Activated T-cell treated with anti-CD3 and anti-CD28 coated beads, Interleukin-2, amount 50 U/mL, for 1 hour (primary cell): ENCODE results near the gene GLIS1.
"Not testable (repeated sequence)": the region's sequence is repeated elsewhere in the genome, so short reads cannot be mapped to it uniquely, and the experiment has no call there.

ENCODE experiments used
- DNase-seq: peaks from one replicate; pipeline ENCODE4 v3.0.0-alpha.2; 2020

The GLIS1 gene

GRCh38 chr1:53651356-53651755 is 87.6 kb downstream of the GLIS1 start:
- no peak for DNase-seq

DNA sequence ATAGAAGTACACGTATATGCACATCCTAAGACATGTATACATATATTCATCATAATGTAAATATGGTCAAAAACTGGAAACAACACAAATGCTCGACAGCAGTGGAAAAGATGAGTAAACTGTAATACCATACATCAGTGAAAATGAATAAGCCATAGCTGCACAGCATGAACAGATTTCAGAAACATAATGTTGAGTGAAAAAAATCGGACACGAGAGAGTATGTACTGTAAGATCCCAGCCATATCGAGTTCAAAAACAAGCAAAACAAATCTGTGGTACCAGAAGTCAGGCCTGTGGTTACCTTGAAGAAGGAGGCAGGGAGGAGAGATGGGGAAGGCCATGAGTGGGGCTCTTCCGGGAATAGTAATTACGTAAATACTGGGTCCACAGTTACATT is 90.4 kb downstream of the GLIS1 start:
- no peak for DNase-seq

DNA sequence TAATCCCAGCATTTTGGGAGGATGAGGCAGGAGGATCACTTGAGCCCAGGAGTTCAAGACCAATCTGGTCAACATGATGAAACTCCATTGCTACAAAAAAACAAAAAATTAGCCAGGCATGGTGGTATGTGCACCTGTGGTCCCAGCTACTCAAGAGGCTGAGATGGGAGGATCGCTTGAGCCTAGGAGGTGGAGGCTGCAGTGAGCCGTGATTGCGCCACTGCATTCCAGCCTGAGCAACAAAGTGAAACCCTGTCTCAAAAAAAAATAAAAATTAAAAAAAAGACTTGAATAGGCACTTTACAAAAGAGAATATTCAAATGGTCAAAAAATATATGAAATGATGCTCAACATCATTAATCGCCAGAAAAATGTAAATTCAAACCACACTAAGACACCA is 91.0 kb downstream of the GLIS1 start:
- not testable (repeated sequence) for DNase-seq

- DNase-seq: no peak
These were observed 92.2 kb downstream of the GLIS1 start for GRCh38 chr1:53646732-53647131.

GRCh38 chr1:53645690-53646078 is 93.3 kb downstream of the GLIS1 start:
- DNase-seq: no peak

DNA sequence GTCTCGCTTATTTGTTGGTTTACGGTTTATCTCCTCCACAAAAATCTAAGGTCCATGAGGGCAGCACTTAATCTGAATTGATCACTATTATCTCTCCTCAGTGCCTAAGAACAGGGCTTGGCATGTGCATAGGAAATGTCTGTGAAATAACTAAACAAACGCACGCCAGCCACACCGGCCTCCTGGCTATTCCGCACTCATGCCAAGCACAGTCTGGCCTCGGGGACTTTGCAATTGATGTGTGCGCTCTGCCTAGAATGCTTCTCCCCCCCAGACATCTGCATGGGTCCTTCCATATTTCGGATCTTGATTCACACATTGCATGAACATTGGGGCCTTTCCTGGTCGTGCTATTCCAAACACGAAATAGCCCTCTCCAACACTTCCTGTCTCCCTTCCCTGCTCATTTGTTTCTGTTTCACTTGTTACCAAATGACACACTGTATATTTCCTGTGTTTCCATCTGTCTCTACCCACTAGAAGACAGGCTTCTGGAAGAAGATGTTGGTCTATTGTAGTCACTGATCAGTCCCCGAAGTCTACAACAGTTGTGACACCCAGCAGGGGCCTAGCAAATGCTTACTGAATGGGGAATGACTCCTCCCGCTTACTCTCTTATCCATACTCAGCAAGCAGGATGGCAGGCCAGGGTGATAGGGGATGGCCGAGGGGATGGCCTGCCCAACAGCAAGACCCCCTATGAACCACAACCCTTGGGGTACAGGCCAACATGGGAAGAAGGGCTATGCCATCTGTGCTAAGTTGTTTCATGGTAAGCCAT is 93.9 kb downstream of the GLIS1 start:
- no peak for DNase-seq

DNA sequence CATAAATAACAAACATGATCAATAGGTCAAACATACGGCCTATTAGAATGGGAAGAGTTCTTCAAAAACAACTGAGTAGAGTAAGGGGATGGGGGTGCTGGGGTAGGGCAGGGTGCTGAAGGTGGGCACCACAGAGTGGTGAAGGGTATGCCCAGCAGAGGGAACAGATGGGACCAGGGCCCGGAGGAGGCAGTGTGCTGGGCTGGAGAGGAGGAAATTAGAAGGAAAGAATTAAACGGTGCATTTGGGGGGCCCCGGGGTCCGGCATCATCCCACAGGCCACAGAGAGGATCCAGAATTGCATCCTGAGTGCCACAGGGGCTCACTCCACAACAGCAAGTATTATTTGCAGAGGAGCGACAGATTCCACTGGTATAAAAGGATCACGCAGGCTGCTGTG is 94.5 kb downstream of the GLIS1 start:
- no peak for DNase-seq

- no peak for DNase-seq
These were observed 95.0 kb downstream of the GLIS1 start for GRCh38 chr1:53643881-53644390.

- DNase-seq: no peak
These were observed 95.7 kb downstream of the GLIS1 start for GRCh38 chr1:53643041-53643880.

DNA sequence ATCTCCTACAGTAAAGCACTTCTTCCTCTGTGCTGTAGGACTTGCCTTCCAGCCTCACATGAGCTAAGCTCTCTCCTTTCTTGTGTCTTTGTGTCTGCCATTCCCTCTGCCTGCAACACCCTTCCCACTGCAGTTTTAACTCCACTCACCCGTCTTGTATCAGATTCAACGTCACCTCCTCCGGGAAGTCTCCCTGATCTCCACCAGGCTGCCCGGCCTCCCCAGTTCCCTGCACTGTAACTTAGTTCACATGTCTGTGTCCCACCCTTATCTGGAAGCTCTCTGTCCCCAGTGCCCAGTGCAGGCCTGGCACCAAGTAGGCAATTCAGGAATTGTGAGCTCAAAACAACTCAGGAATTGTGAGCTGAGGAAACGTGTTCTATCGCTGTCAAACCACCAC is 96.4 kb downstream of the GLIS1 start:
- no peak for DNase-seq

DNA sequence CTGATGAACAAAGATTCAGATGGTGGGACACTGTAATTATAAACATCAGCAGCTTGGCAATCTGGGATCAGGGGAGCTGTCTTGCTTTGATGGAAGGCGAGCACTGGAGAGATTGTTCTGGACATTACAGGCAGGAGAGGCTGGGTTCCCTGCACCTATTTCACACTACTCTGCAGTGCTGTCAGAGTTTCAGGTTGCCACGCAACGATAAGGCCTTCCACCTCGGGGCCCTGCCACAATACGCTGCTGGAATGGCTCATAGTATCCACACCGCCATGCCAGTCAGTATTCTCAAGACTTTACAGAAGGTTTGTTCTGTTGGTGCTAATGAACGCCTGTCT is 96.8 kb downstream of the GLIS1 start:
- DNase-seq: no peak

DNA sequence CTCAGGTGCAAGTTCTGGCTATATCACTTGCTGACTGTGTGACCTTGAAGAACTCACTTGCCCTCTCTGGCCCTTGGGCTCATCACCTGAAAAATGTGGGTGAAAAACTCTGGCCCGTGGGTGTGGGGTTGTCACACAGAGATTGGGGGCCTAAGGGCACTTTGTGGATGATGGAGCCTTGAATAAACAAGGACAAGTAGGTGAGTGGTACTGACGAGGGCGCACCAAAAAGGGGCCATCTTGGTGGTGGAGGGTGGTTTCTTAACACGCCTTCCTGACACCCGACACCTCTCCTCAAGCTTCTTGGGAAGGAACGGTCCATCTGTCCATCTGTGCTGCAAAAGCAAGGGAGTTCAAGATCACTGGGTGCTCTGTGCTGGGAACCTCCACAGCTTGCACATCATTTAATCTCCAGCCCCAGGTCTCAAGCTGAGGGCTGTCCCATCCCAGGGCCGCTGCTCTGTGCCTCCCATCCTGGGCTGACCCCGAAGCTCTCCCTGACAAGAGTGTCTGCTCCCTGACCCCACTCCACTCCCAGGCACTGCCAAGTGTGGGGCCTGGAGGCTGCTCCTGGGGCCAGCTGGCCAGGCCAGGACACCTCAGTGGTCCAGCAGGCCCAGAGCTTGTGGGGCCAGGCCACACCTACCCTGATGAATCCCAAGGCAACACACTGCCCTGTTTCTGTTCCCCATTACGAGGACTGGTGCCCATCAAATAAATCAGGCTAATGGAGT is 97.3 kb downstream of the GLIS1 start:
- no peak for DNase-seq

DNA sequence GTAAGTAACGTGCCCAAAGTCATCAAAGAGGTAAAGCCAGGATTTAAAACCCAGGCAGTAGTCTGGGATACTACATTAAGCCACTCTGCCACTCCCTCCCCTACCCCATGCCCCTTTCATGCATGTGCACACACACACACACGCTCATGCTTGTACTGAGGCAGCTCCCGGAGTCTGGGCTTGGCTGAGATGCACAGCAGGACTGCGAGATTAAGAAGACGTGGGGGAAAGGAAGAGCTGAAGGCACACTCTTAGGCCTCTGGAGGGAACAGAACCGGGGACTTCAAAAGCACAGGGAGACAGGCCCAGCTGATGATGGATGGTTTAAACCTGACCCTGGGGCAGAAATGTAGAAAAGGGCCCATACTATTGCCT is 98.3 kb downstream of the GLIS1 start:
- DNase-seq: no peak

GRCh38 chr1:53639996-53640700 is 98.8 kb downstream of the GLIS1 start:
- no peak for DNase-seq

DNA sequence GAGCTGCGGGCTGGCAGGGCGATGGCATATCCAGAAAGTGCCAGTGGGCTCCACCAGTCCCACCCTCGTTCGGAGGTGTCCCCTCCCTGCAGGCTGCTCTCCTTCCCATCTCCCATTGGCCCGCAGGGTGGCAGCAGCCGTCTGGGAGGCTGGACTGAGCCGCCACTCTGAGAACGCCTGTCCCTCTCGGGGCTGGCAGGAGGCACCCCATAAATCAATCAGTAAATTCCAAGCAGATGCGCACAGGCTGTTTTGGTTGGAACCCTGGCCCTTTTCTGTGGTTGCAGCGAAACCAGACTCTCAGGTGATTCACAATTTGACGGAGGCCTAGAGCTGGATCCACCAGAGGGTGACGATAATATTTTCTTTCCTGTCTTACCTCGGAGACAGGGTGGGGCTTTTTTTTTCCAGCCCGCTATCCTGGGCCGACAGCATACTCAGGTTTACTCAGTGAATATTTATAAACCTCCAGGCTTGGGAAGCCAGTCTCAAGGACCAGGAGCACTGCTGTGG is 99.7 kb downstream of the GLIS1 start:
- no peak for DNase-seq

DNA sequence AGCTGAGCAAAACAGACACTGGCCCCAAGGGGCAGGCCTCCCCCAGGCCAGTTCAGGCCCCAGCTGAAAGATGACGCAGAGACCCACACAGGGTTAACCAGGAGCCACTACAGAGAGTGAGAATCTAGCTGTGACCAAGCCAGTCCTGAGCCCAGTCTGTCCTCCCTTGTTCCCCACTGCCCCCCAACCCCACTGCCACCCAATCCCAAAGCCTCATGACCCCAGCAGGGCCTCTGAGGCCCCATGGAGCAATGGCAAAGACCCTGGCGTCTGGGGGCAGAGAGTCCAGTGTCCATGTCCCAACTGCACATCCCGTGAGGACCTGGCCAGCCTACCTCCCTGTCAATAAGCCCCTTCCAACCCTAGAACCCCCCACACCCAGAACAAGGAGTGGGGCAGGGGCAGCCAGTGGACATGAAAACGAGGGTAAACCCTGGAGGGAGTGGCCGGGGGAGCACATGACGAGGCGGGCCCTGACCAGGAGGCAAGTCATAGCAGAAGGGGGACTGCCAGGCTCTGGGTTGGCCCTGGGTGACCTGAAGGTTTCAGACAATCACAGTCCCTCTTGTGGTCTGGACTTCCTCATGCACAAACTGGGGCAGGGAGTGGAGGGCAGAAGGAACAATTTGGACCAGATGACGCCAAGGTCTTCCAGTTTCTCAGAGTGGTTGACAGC is 100.5 kb downstream of the GLIS1 start:
- no peak for DNase-seq

- DNase-seq: no peak
These were observed 101.2 kb downstream of the GLIS1 start for GRCh38 chr1:53637511-53638359.

GRCh38 chr1:53636621-53637171 is 102.3 kb downstream of the GLIS1 start:
- DNase-seq: no peak

DNA sequence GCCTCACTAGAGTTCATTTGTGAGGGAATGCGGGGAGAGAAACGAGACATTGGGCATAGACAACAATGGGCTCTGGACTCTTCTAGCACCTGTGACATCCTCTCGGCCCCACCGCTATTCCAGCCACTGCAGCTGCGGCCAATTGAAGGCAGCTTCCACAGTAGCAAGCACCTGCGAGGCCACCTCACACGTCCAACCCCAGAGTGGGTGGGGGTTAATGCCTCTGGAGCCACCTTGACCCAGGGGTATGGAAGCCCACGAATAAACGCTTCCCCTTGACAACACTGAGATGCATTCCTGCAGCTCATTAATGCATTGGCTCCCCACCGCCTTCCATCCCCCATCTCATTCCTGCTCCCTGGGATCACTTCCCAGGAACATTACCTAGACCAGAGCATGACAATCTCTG is 104.4 kb downstream of the GLIS1 start:
- DNase-seq: peak; percentile 7

DNA sequence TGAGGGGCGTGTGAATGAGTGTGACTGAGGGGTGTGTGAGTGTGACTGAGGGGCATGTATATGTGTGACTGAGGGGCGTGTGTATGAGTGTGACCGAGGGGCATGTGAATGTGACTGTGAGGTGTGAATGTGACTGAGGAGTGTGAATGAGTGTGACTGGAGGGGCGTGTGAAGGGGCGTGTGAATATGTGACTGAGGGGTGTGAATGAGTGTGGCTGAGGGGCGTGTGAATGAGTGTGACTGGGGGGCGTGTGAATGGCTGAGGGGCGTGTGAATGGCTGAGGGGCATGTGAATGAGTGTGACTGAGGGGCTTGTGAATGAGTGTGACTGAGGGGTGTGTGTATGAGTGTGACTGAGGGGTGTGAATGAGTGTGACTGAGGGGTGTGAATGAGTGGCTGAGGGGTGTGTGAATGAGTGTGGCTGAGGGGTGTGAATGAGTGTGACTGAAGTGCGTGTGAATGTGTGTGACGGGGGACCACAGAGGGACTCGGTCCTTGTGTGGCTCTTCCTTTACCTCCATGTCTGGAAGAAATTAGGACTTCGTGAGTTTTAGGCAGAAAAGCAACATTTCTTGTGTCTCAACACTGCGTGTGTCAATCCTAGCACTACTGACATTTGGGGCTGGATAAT is 105.8 kb downstream of the GLIS1 start:
- no peak for DNase-seq
